ENCODE measurements around the gene DYDC2.

DNA sequence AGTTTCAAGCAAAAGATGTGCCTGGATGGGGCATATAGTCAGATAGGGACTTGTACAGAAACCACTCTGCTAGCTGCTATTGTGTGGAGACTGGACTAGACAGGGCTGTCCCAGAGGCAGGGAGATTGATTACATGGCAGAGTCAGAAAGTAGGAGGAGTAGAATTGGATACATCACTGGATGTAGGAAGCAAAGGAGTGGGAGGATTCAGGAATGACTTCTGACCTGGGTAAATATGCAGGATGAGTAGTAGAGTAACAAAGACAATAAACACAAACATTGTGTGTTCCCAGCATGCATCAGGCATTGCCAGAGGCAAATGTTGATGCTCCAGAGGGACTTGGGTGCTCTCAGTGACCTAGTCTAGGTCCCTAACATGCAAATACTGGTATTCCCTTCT is 36.2 kb upstream of the DYDC2 start:
- TF ChIP-seq, protein P1, sequence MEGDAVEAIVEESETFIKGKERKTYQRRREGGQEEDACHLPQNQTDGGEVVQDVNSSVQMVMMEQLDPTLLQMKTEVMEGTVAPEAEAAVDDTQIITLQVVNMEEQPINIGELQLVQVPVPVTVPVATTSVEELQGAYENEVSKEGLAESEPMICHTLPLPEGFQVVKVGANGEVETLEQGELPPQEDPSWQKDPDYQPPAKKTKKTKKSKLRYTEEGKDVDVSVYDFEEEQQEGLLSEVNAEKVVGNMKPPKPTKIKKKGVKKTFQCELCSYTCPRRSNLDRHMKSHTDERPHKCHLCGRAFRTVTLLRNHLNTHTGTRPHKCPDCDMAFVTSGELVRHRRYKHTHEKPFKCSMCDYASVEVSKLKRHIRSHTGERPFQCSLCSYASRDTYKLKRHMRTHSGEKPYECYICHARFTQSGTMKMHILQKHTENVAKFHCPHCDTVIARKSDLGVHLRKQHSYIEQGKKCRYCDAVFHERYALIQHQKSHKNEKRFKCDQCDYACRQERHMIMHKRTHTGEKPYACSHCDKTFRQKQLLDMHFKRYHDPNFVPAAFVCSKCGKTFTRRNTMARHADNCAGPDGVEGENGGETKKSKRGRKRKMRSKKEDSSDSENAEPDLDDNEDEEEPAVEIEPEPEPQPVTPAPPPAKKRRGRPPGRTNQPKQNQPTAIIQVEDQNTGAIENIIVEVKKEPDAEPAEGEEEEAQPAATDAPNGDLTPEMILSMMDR (IDR thresholded peaks at IDR 0.05): no peak
- TF ChIP-seq TCF7L2 (IDR thresholded peaks at IDR 0.05; ENCODE audit: low read depth, low read length) (no peak), SIN3A (IDR thresholded peaks at IDR 0.05; ENCODE audit: borderline replicate concordance, insufficient read depth, low read depth, low read length) (no peak)
